Neural cell (in vitro differentiated cells): ENCODE data around the gene TMEM63B.

Experiments
- CTCF ChIP-seq: fragments of 450-650 bp; IDR thresholded peaks from 2 replicates; pipeline ENCODE4 v1.5.1; 2014; ENCODE audit warnings: antibody characterized with exemption, mild to moderate bottlenecking, moderate library complexity; ENCODE audit not compliant: poor library complexity, severe bottlenecking
- EP300 ChIP-seq: fragments of 450-650 bp; conservative IDR thresholded peaks from 2 replicates; pipeline ENCODE4 v1.6.1; 2014; ENCODE audit warnings: antibody characterized with exemption, mild to moderate bottlenecking, moderate library complexity; ENCODE audit not compliant: poor library complexity, severe bottlenecking
- EZH2 ChIP-seq: fragments of 200-600, 300-800 bp; shearing (Covaris generic), sonication (generic); IDR thresholded peaks from 2 replicates; pipeline ENCODE4 v1.6.1; 2014; ENCODE audit warnings: antibody characterized with exemption, low read length, borderline replicate concordance, mild to moderate bottlenecking; ENCODE audit not compliant: insufficient read depth, poor library complexity, severe bottlenecking
- POLR2AphosphoS5 ChIP-seq: IDR thresholded peaks from 2 replicates; pipeline ENCODE4 v1.6.1; 2012
- RAD21 ChIP-seq: fragments of 450-650 bp; conservative IDR thresholded peaks from 2 replicates; pipeline ENCODE4 v1.6.1; 2014; ENCODE audit warnings: antibody characterized with exemption, mild to moderate bottlenecking, moderate library complexity
- SMC3 ChIP-seq: fragments of 450-650 bp; conservative IDR thresholded peaks from 2 replicates; pipeline ENCODE4 v1.6.1; 2014; ENCODE audit warnings: antibody characterized with exemption, mild to moderate bottlenecking, moderate library complexity; ENCODE audit not compliant: poor library complexity

GRCh38 chr6:44113414-44113813 is 13.9 kb upstream of the TMEM63B start:
- TF ChIP-seq POLR2AphosphoS5, result no peak
- TF ChIP-seq RAD21, result no peak
- no peak for TF ChIP-seq CTCF
- TF ChIP-seq EP300, result no peak
- TF ChIP-seq EZH2, result no peak
- TF ChIP-seq SMC3, result no peak
